Right atrium auricular region (tissue), 2 donors: ENCODE measurements around the gene GPR31. TPM values are rescaled to one million over a fixed set of nuclear protein-coding genes. Genes with fewer than 3 reads are reported as not detected.

Experiments used
- DNase-seq: peaks from one replicate; pipeline ENCODE4 v3.0.0-alpha.2; 2019; ENCODE audit warnings: low spot score
- H3K27ac ChIP-seq, 2 donors: fragments of 200-600 bp; sonication (generic); 1 replicate in 1 of 2; 2 replicates in 1 of 2; pipeline ENCODE4 v1.5.1; 2016 to 2019
- H3K27me3 ChIP-seq, 2 donors: fragments of 200-600 bp; sonication (generic); one replicate each; pipeline versions ENCODE4 v1.5.1 to v1.6.0; 2017 to 2019
- H3K36me3 ChIP-seq: fragments of 200-600 bp; sonication (generic); one replicate; pipeline ENCODE4 v1.5.1; 2016
- H3K4me1 ChIP-seq, 2 donors: fragments of 200-600 bp; sonication (generic); one replicate each; pipeline versions ENCODE4 v1.5.1 to v1.6.0; 2017 to 2019
- H3K4me3 ChIP-seq, 2 donors: fragments of 200-600 bp; sonication (generic); 1 replicate in 1 of 2; 2 replicates in 1 of 2; pipeline ENCODE4 v1.5.1; 2017 to 2019; ENCODE audit warnings: mild to moderate bottlenecking in 1 of 2, moderate library complexity in 1 of 2
- H3K9me3 ChIP-seq, 2 donors: fragments of 200-600 bp; sonication (generic); one replicate each; pipeline ENCODE4 v1.5.1; 2019
- total RNA-seq, 2 donors: library from RNA; depleted of rRNA; stranded (reverse); fragments of >200 nt; gene quantifications; one replicate each; pipeline ENCODE4 v1.1.0, GENCODE V29; 2016
- TF ChIP-seq, protein P1 (sequence below), 2 donors: fragments of 200-600 bp; sonication (generic); IDR thresholded peaks; one replicate each; pipeline ENCODE4 v1.5.1; 2019; ENCODE audit warnings: antibody characterized with exemption in 2 of 2

The GPR31 gene
- total RNA-seq, 2 donors from 2014 or later = not detected

DNA sequence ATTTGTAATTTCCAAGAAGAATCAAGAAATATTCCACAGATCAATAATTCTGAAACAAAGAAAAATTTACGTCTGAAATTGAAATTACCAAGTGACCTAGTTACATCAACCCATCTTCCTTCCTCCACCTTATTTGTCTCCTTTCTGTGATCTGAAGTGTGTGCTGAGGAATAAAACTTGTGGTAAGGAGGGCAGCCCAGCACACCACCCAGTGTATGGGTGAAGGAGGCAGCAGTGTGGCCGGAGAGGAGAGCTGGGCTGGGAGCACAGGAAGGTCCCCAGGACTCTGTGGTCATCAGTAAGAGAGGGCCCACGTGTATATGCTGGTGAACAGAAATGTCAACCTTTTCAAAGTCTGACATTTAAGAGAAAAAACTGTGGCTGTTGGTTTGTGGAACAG is 46.2 kb downstream of the GPR31 start:
- DNase-seq = no peak
- Histone ChIP-seq H3K4me3 (no peak overlapping the region), H3K9me3 (peaks cover 0 to under 1% of the 10 kb centered on the region in 2 donors), H3K27ac (no peak overlapping the region), H3K36me3 (no peaks in the 10 kb centered on the region), H3K27me3 (no peaks in the 10 kb centered on the region), H3K4me1 (no peaks in the 10 kb centered on the region)
- TF ChIP-seq, protein P1, sequence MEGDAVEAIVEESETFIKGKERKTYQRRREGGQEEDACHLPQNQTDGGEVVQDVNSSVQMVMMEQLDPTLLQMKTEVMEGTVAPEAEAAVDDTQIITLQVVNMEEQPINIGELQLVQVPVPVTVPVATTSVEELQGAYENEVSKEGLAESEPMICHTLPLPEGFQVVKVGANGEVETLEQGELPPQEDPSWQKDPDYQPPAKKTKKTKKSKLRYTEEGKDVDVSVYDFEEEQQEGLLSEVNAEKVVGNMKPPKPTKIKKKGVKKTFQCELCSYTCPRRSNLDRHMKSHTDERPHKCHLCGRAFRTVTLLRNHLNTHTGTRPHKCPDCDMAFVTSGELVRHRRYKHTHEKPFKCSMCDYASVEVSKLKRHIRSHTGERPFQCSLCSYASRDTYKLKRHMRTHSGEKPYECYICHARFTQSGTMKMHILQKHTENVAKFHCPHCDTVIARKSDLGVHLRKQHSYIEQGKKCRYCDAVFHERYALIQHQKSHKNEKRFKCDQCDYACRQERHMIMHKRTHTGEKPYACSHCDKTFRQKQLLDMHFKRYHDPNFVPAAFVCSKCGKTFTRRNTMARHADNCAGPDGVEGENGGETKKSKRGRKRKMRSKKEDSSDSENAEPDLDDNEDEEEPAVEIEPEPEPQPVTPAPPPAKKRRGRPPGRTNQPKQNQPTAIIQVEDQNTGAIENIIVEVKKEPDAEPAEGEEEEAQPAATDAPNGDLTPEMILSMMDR (IDR thresholded peaks at IDR 0.05) = no peak

DNA sequence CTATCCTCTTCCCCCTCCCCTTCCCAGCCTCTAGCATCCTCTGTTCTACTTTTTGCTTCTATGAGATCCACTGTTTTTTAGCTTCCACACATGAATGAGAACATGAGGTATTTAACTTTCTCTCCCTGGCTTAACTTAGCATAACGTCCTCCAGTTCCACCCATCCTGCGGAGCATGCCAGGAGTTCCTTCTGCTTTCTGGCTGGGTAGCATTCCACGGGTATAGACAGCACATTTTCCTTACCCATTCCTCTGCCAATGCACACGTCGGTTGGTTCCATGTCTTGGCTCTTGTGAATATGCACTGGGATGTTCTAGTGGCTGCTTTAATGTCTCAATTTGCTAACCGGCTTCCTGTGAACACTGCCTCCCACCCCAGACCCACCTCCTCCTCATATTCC is 48.1 kb downstream of the GPR31 start:
- H3K4me3 ChIP-seq = no peak overlapping the region
- no peaks in the 10 kb centered on the region for H3K4me1 ChIP-seq
- no peaks in the 10 kb centered on the region for H3K36me3 ChIP-seq
- no peak overlapping the region for H3K27ac ChIP-seq
- TF ChIP-seq, protein P1 (IDR thresholded peaks at IDR 0.05) = no peak
- peaks cover 0 to 3% of the 10 kb centered on the region in 2 donors for H3K9me3 ChIP-seq
- no peak for DNase-seq
- H3K27me3 ChIP-seq = no peaks in the 10 kb centered on the region

DNA sequence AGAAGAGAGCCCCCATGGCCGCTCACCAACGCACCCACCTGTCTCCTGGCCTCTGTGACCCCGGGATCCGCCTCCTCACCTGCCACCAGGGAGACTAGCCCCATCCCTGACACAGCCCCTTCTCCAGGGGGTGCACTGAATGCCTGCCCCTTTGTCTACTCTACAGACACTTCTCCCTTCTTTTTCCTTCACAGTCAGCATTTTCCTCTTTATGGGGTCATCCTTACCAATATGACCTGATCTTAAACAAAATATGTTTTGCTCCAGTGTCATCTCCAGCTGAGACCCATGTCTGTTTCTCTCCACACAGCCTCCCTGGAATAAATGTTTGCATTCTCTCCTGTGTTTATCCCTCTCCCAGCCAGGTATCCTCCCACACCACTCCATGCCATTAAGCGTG is 49.5 kb downstream of the GPR31 start:
- no peaks in the 10 kb centered on the region for H3K4me1 ChIP-seq
- H3K27me3 ChIP-seq = no peaks in the 10 kb centered on the region
- H3K36me3 ChIP-seq = no peaks in the 10 kb centered on the region
- H3K4me3 ChIP-seq = no peak overlapping the region
- DNase-seq = no peak
- no peak overlapping the region for H3K27ac ChIP-seq
- H3K9me3 ChIP-seq = peaks cover 0 to 3% of the 10 kb centered on the region in 2 donors
- TF ChIP-seq, protein P1 (IDR thresholded peaks at IDR 0.05) = no peak

DNA sequence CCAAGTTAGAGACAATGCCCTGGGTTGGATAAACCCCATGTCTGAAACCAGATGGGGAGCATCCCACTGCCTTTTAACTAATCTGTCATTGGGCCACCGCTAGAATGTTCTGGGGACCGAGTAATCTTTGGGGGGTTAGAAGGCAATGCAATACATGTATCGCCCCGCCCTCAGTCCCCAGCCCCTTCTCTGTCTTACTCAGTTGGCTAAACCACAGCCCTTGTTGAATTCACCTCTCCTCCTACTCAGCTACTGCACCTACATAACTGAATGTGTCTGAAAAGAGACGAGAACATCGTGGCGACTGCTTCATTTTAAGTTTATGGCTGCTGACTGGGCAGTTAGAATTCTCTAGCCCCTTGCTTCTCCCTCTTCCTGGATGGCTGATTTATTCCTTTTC is 50.0 kb downstream of the GPR31 start:
- no peak for DNase-seq
- TF ChIP-seq, protein P1 (IDR thresholded peaks at IDR 0.05) = no peak
- H3K4me1 ChIP-seq = no peaks in the 10 kb centered on the region
- H3K27ac ChIP-seq = no peak overlapping the region
- H3K36me3 ChIP-seq = no peaks in the 10 kb centered on the region
- no peak overlapping the region for H3K4me3 ChIP-seq
- H3K9me3 ChIP-seq = peaks cover 0 to 3% of the 10 kb centered on the region in 2 donors
- H3K27me3 ChIP-seq = no peaks in the 10 kb centered on the region

DNA sequence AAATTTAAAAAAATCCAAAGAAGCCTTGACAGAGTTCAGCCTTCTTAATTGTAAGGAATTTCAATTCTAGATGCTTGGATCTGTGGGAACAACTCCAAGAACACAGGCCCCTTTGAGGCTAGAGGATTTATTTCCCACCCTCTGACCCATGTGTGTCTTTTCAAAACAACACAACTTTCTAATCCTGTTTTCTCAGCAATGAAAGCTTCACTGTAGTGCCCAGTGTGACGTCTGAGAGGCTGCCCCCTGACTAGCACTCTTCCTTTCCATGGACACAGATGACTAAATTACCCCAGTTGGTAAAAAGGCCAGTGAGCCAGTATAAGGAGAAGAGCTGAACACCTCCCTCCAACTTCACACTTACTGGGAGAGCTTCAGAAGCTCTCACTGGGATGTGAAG is 51.4 kb downstream of the GPR31 start:
- H3K36me3 ChIP-seq = no peaks in the 10 kb centered on the region
- no peak for DNase-seq
- H3K9me3 ChIP-seq = peaks cover 0 to 3% of the 10 kb centered on the region in 2 donors
- no peak overlapping the region for H3K4me3 ChIP-seq
- no peaks in the 10 kb centered on the region for H3K4me1 ChIP-seq
- no peak overlapping the region for H3K27ac ChIP-seq
- H3K27me3 ChIP-seq = no peaks in the 10 kb centered on the region
- TF ChIP-seq, protein P1 (IDR thresholded peaks at IDR 0.05) = no peak

Other genes with a start within 250 kb of the GPR31 start
- gene RNASET2, start 201.4 kb downstream of the GPR31 start, total RNA-seq = 10 to 100 TPM; 24.2 to 33.1 TPM
- gene CEP43, start 158.6 kb downstream of the GPR31 start, total RNA-seq = 1 to 10 TPM; 6.7 to 8.8 TPM
- gene CCR6, start 34.9 kb downstream of the GPR31 start, total RNA-seq = under 1 TPM in 1 of 2 donors, not detected in 1; 0.37 TPM
- gene UNC93A, start 133.3 kb upstream of the GPR31 start, total RNA-seq = not detected
- gene TTLL2, start 167.1 kb upstream of the GPR31 start, total RNA-seq = not detected